Astrocyte (in vitro differentiated cells and primary cell): ENCODE results near the gene MMP24OS. TPM values are rescaled to one million over a fixed set of nuclear protein-coding genes. Genes with fewer than 3 reads are reported as not detected.
A peak's percentile ranks its signal among the peaks of the same experiment; 100 is the strongest.

Experiments used
- DNase-seq: peaks from one replicate; pipeline ENCODE4 v3.0.0-alpha.2; 2010; ENCODE audit warnings: low read depth
- FAIRE-seq: peaks from 2 replicates; lab custom pipeline; 2011; peaks lifted over from hg19 to GRCh38; lab: Jason Lieb, UNC
- H2AFZ ChIP-seq: 2 replicates; pipeline ENCODE4 v1.6.0; 2012; ENCODE audit warnings: low read depth, low read length, inconsistent platforms
- H3K27ac ChIP-seq: 2 replicates; pipeline ENCODE4 v1.5.1; 2011; ENCODE audit warnings: low read depth, low read length, inconsistent platforms
- H3K27me3 ChIP-seq: 2 replicates; pipeline ENCODE4 v1.6.0; 2011; ENCODE audit warnings: low read length, inconsistent platforms; ENCODE audit not compliant: insufficient read depth
- H3K36me3 ChIP-seq: 2 replicates; pipeline ENCODE4 v1.5.1; 2011; ENCODE audit warnings: low read length, inconsistent platforms; ENCODE audit not compliant: insufficient read depth
- H3K4me1 ChIP-seq: 2 replicates; pipeline ENCODE4 v1.5.1; 2011; ENCODE audit warnings: low read length, inconsistent platforms; ENCODE audit not compliant: insufficient read depth
- H3K4me2 ChIP-seq: 2 replicates; pipeline ENCODE4 v1.6.0; 2012; ENCODE audit warnings: low read length, inconsistent platforms
- H3K4me3 ChIP-seq: 2 replicates; pipeline ENCODE4 v1.5.1; 2011; ENCODE audit warnings: low read depth, mild to moderate bottlenecking, low read length, inconsistent platforms; ENCODE audit not compliant: insufficient read depth
- H3K79me2 ChIP-seq: 2 replicates; pipeline ENCODE4 v1.6.0; 2012; ENCODE audit warnings: mild to moderate bottlenecking, low read length, inconsistent platforms; ENCODE audit not compliant: insufficient read depth
- H3K9ac ChIP-seq: 2 replicates; pipeline ENCODE4 v1.6.0; 2012; ENCODE audit warnings: mild to moderate bottlenecking, low read length, inconsistent platforms
- H3K9me3 ChIP-seq: 2 replicates; pipeline ENCODE4 v1.5.1; 2012; ENCODE audit warnings: low read depth, mild to moderate bottlenecking, low read length, inconsistent platforms; ENCODE audit not compliant: insufficient read depth
- H4K20me1 ChIP-seq: 2 replicates; pipeline ENCODE4 v1.6.0; 2012; ENCODE audit warnings: low read length, inconsistent platforms; ENCODE audit not compliant: insufficient read depth
- H3K27ac Mint-ChIP-seq: one replicate; pipeline ENCODE4 v1.8.0; 2021; ENCODE audit warnings: mild to moderate bottlenecking, mixed read lengths; ENCODE audit not compliant: unreplicated experiment
- H3K27me3 Mint-ChIP-seq: one replicate; pipeline ENCODE4 v1.8.0; 2021; ENCODE audit warnings: low read depth, mixed read lengths; ENCODE audit not compliant: unreplicated experiment
- H3K36me3 Mint-ChIP-seq: one replicate; pipeline ENCODE4 v1.8.0; 2021; ENCODE audit warnings: low read depth, mixed read lengths; ENCODE audit not compliant: unreplicated experiment
- H3K4me1 Mint-ChIP-seq: one replicate; pipeline ENCODE4 v1.8.0; 2021; ENCODE audit warnings: low read depth, mixed read lengths; ENCODE audit not compliant: unreplicated experiment
- H3K4me3 Mint-ChIP-seq: one replicate; pipeline ENCODE4 v1.8.0; 2021; ENCODE audit warnings: mild to moderate bottlenecking, moderate library complexity, mixed read lengths; ENCODE audit not compliant: unreplicated experiment
- H3K9me3 Mint-ChIP-seq: one replicate; pipeline ENCODE4 v1.8.0; 2021; ENCODE audit warnings: mild to moderate bottlenecking, mixed read lengths; ENCODE audit not compliant: unreplicated experiment
- EZH2 ChIP-seq: IDR thresholded peaks from 2 replicates; pipeline ENCODE4 v1.6.1; 2012; ENCODE audit warnings: mild to moderate bottlenecking, low read length, inconsistent platforms; ENCODE audit not compliant: insufficient read depth
- total RNA-seq: library from RNA; stranded (reverse); gene quantifications from 2 replicates; pipeline ENCODE4 v1.2.1, GENCODE V29; 2021
- TF ChIP-seq, protein P1 (sequence below): IDR thresholded peaks from 2 replicates; pipeline ENCODE4 v1.5.1; 2011; ENCODE audit warnings: low read depth, mild to moderate bottlenecking, inconsistent platforms, low read length, moderate library complexity; ENCODE audit not compliant: insufficient read depth

MMP24OS gene
- total RNA-seq, 1 donor from 2014 or later = 86.5 TPM

GRCh38 chr20:35276408-35276807, 1.5 kb downstream of the MMP24OS start:
- FAIRE-seq (no peak), DNase-seq (no peak)
- no peaks in the 10 kb centered on the region for H3K27me3 Mint-ChIP-seq
- no peak overlapping the region for H2AFZ ChIP-seq
- peaks cover 25% of the 10 kb centered on the region for H4K20me1 ChIP-seq
- H3K27me3 ChIP-seq = no peaks in the 10 kb centered on the region
- peak overlapping the region; percentile 93 for H3K4me2 ChIP-seq
- H3K27ac Mint-ChIP-seq = peak overlapping the region; percentile 99
- no peak overlapping the region for H3K27ac ChIP-seq
- no peaks in the 10 kb centered on the region for H3K9me3 ChIP-seq
- peaks cover 25% of the 10 kb centered on the region for H3K36me3 Mint-ChIP-seq
- H3K79me2 ChIP-seq = peaks cover 50% of the 10 kb centered on the region
- H3K4me3 ChIP-seq = peak overlapping the region; percentile 87
- H3K9me3 Mint-ChIP-seq = no peaks in the 10 kb centered on the region
- peaks cover 22% of the 10 kb centered on the region for H3K36me3 ChIP-seq
- H3K4me1 ChIP-seq = peaks cover 17% of the 10 kb centered on the region
- H3K4me3 Mint-ChIP-seq = peak overlapping the region; percentile 95
- TF ChIP-seq EZH2 = no peak
- TF ChIP-seq, protein P1, sequence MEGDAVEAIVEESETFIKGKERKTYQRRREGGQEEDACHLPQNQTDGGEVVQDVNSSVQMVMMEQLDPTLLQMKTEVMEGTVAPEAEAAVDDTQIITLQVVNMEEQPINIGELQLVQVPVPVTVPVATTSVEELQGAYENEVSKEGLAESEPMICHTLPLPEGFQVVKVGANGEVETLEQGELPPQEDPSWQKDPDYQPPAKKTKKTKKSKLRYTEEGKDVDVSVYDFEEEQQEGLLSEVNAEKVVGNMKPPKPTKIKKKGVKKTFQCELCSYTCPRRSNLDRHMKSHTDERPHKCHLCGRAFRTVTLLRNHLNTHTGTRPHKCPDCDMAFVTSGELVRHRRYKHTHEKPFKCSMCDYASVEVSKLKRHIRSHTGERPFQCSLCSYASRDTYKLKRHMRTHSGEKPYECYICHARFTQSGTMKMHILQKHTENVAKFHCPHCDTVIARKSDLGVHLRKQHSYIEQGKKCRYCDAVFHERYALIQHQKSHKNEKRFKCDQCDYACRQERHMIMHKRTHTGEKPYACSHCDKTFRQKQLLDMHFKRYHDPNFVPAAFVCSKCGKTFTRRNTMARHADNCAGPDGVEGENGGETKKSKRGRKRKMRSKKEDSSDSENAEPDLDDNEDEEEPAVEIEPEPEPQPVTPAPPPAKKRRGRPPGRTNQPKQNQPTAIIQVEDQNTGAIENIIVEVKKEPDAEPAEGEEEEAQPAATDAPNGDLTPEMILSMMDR = no peak
- peaks cover 22% of the 10 kb centered on the region for H3K4me1 Mint-ChIP-seq
- H3K9ac ChIP-seq = peak overlapping the region; percentile 98

DNA sequence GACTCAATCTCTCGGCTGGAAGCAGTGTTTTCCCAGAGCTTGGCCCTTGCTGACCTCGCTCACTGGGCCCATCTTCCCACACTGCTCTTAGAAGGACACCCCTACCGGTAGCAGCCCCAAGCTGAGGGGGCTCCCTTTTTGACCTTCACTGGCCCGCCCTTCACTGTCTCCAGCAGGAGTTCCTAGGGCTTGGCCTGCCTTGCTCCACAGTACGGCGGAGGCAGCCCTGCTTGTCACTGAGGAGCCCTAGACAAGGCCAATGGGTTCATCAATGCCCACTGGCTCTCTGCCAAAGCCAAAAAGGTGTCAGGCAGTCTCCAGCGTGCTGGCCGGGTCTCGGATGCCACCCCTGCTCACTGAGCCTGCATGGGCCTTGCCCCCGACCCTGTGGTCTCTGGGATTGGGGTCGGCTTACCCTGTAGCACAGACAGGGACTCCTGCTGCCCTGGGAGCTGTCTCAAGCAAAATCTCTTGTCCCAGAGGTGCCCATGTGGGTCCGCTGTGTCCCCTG, 2.1 kb downstream of the MMP24OS start:
- peaks cover 45% of the 10 kb centered on the region for H3K79me2 ChIP-seq
- H3K4me3 ChIP-seq = no peak overlapping the region
- no peak overlapping the region for H3K9ac ChIP-seq
- H3K4me2 ChIP-seq = no peak overlapping the region
- H3K27me3 ChIP-seq = no peaks in the 10 kb centered on the region
- no peak for TF ChIP-seq EZH2
- TF ChIP-seq, protein P1 = no peak
- Mint-ChIP-seq H3K36me3 (peaks cover 25% of the 10 kb centered on the region), H3K9me3 (no peaks in the 10 kb centered on the region), H3K27ac (peak overlapping the region; percentile 99), H3K4me3 (peak overlapping the region; percentile 95), H3K4me1 (peaks cover 22% of the 10 kb centered on the region), H3K27me3 (no peaks in the 10 kb centered on the region)
- peaks cover 22% of the 10 kb centered on the region for H3K36me3 ChIP-seq
- H3K4me1 ChIP-seq = peaks cover 17% of the 10 kb centered on the region
- peaks cover 23% of the 10 kb centered on the region for H4K20me1 ChIP-seq
- no peaks in the 10 kb centered on the region for H3K9me3 ChIP-seq
- no peak overlapping the region for H2AFZ ChIP-seq
- DNase-seq (no peak), FAIRE-seq (no peak)
- H3K27ac ChIP-seq = no peak overlapping the region

GRCh38 chr20:35274172-35275092, 3.5 kb downstream of the MMP24OS start:
- Histone ChIP-seq H3K79me2 (peaks cover 32% of the 10 kb centered on the region), H3K9ac (no peak overlapping the region), H3K27me3 (no peaks in the 10 kb centered on the region), H3K27ac (no peak overlapping the region), H3K36me3 (peaks cover 14% of the 10 kb centered on the region), H3K9me3 (no peaks in the 10 kb centered on the region), H4K20me1 (peaks cover 10% of the 10 kb centered on the region), H3K4me1 (peaks cover 17% of the 10 kb centered on the region), H2AFZ (no peak overlapping the region), H3K4me3 (no peak overlapping the region), H3K4me2 (no peak overlapping the region)
- FAIRE-seq = no peak
- Mint-ChIP-seq H3K4me3 (no peak overlapping the region), H3K4me1 (peaks cover 22% of the 10 kb centered on the region), H3K27me3 (no peaks in the 10 kb centered on the region), H3K9me3 (no peaks in the 10 kb centered on the region), H3K36me3 (peaks cover 23% of the 10 kb centered on the region), H3K27ac (no peak overlapping the region)
- no peak for DNase-seq
- TF ChIP-seq EZH2 = no peak
- TF ChIP-seq, protein P1 = no peak
